Endothelial cell (in vitro differentiated cells): ENCODE results near the gene VAC14. TPM values are rescaled to one million over a fixed set of nuclear protein-coding genes. Genes with fewer than 3 reads are reported as not detected.

Experiments
- DNase-seq: peaks from one replicate; pipeline ENCODE4 v3.0.0; 2021; ENCODE audit warnings: low spot score
- H3K27ac Mint-ChIP-seq: one replicate; pipeline ENCODE4 v1.8.0; 2021; ENCODE audit warnings: mixed read lengths, inconsistent platforms; ENCODE audit not compliant: unreplicated experiment
- H3K27me3 Mint-ChIP-seq: one replicate; pipeline ENCODE4 v1.8.0; 2021; ENCODE audit warnings: mild to moderate bottlenecking, moderate library complexity, mixed read lengths, inconsistent platforms; ENCODE audit not compliant: unreplicated experiment
- H3K36me3 Mint-ChIP-seq: one replicate; pipeline ENCODE4 v1.8.0; 2021; ENCODE audit warnings: mild to moderate bottlenecking, low read depth, mixed read lengths, inconsistent platforms; ENCODE audit not compliant: unreplicated experiment
- H3K4me1 Mint-ChIP-seq: one replicate; pipeline ENCODE4 v1.8.0; 2021; ENCODE audit warnings: mild to moderate bottlenecking, mixed read lengths, inconsistent platforms; ENCODE audit not compliant: unreplicated experiment
- H3K4me3 Mint-ChIP-seq: one replicate; pipeline ENCODE4 v1.8.0; 2021; ENCODE audit warnings: mild to moderate bottlenecking, mixed read lengths, inconsistent platforms; ENCODE audit not compliant: unreplicated experiment
- H3K9me3 Mint-ChIP-seq: one replicate; pipeline ENCODE4 v1.8.0; 2021; ENCODE audit warnings: mixed read lengths, inconsistent platforms; ENCODE audit not compliant: unreplicated experiment
- total RNA-seq: library from RNA; stranded (reverse); fragmentation: NEBNext Ultra II Directional; extraction: Animal tissue kit (Norgen Biotek cat#: 25700); gene quantifications from one replicate; pipeline ENCODE4 v1.2.1, GENCODE V29; 2021; ENCODE audit not compliant: unreplicated experiment
- TF ChIP-seq, protein P1 (sequence below): fragments of 200-600 bp; sonication (generic); IDR thresholded peaks from one replicate; pipeline ENCODE4 v1.5.0; 2021; ENCODE audit warnings: antibody characterized with exemption; ENCODE audit not compliant: unreplicated experiment

VAC14 gene
- total RNA-seq, 1 donor from 2014 or later = 35.6 TPM

DNA sequence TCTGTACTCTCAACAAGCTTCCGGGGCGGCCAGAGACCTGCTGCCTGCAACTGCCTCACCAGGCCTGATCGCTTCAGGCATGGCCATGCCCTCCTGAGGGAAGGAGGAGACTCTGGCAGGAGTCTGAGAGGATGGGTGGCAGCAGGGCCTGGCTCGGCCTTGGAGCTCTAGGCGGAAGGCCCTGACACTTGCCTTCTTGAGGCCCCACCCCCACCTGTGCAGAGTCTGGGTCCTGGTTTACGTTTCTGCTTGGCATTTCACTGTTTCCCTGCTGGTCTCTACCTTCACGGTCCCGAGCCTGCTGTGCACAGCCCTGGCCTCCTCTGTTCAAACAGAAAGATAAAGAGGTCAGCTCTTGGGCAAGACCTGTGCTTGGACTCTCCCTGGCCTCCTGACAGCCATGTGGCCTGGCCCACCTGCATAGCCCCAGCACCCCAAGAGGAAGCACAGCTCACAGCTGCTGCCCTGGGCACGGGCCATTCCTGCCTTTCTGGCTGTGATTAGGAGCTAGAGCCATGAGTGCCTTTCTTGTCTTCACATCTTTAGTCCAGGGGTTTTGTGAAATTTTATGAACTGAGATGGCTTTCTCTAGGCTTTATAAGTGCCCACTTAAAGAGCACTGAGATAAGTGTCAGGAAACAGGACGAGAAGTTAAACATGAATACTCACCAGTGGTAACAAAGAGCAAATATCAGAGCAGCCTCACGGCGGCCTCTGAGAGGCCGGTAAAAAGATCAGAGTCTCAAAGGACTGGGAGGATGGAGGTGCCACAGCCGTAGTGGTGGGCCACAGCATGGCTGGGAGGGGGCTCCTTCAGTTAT lies 89.5 kb downstream of the VAC14 start:
- no peak for DNase-seq
- Mint-ChIP-seq H3K4me1 (peaks cover 70% of the 10 kb centered on the region), H3K27ac (peak overlapping the region; percentile 25), H3K27me3 (peaks cover 5% of the 10 kb centered on the region), H3K9me3 (no peaks in the 10 kb centered on the region), H3K36me3 (no peaks in the 10 kb centered on the region), H3K4me3 (no peak overlapping the region)
- TF ChIP-seq, protein P1, sequence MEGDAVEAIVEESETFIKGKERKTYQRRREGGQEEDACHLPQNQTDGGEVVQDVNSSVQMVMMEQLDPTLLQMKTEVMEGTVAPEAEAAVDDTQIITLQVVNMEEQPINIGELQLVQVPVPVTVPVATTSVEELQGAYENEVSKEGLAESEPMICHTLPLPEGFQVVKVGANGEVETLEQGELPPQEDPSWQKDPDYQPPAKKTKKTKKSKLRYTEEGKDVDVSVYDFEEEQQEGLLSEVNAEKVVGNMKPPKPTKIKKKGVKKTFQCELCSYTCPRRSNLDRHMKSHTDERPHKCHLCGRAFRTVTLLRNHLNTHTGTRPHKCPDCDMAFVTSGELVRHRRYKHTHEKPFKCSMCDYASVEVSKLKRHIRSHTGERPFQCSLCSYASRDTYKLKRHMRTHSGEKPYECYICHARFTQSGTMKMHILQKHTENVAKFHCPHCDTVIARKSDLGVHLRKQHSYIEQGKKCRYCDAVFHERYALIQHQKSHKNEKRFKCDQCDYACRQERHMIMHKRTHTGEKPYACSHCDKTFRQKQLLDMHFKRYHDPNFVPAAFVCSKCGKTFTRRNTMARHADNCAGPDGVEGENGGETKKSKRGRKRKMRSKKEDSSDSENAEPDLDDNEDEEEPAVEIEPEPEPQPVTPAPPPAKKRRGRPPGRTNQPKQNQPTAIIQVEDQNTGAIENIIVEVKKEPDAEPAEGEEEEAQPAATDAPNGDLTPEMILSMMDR = no peak

DNA sequence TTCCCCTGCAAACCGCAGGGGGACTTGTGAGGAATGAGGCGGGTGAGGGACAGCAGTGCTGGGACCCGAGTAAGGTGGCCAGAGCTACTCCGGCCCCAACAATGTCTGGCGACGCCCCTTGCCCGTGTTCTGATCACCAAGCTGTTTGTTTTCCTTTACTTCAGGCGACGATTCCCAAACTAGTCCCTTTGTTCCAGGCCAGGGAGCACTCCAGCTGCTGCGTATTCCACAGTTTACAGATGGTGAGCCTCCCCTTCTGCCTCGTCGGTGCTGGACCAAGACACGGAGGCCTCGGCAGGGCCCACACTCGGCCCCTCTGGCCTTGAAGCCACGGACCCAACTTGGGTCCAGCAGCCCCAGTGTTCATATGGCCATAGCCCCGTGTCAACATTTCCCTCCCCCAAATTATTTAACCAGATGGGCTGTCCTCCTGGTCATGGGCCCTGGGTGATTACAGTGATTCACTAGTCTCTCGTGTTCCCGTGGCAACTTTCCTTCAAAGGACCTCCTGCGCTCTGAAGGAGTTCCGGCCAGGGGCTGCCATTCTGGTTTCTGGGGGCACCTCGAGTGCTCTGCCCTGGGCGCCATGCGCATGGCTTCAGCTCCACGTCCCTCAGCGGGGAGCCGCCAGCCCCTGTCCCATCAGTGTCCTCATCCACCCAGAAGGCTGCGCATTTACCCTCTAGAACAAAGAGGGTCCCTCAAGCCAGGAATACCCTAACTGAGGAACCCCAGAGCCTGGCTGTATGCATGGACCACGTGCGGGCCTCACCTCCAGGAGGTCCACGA lies 90.3 kb downstream of the VAC14 start:
- DNase-seq = no peak
- H3K4me3 Mint-ChIP-seq = peak overlapping the region; percentile 29
- H3K27me3 Mint-ChIP-seq = peaks cover 5% of the 10 kb centered on the region
- no peaks in the 10 kb centered on the region for H3K36me3 Mint-ChIP-seq
- H3K4me1 Mint-ChIP-seq = peaks cover 69% of the 10 kb centered on the region
- TF ChIP-seq, protein P1 = no peak
- no peak overlapping the region for H3K27ac Mint-ChIP-seq
- no peaks in the 10 kb centered on the region for H3K9me3 Mint-ChIP-seq

DNA sequence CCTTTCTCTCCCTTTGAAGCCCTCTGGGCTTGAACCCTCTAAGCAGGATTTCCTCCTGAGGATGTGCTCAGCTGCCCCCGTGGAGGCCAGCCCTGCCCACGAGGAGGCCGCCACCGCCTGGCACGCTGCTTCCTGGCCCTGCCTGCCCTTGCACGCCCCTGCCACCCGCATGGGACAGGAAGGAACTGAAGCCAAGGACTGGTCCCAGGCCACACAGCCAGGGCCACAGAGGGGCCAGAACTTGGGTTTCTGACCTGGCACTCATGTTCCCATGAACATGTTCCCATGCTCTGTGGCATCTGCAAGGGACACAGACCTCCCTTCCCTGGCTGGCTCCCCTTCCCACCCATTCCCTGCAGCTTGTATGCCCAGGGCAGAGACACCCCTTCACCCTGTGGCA lies 91.0 kb downstream of the VAC14 start:
- Mint-ChIP-seq H3K27ac (no peak overlapping the region), H3K36me3 (no peaks in the 10 kb centered on the region), H3K9me3 (no peaks in the 10 kb centered on the region), H3K4me3 (no peak overlapping the region), H3K27me3 (peaks cover 5% of the 10 kb centered on the region), H3K4me1 (peaks cover 62% of the 10 kb centered on the region)
- TF ChIP-seq, protein P1 = no peak
- no peak for DNase-seq

DNA sequence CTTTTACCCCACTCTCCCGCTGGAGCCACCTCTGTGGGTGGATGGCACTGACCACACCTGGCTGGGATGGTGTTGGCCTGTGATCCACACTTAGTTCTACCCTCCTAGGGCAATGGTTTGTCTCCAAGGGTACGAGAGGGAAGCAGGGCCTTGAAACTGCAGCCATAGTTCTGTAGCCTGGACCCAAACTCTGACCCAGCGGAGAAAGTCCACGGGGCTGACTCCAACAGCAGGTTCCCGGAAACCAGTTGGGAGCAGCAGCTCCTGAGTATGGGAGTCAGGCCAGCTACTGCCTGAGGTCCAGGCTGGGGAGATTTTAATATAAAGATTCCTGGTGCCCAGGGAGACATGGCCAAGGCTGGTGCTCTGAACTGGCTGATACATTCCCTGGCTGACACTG lies 91.5 kb downstream of the VAC14 start:
- no peak overlapping the region for H3K4me3 Mint-ChIP-seq
- H3K27me3 Mint-ChIP-seq = peaks cover 5% of the 10 kb centered on the region
- H3K27ac Mint-ChIP-seq = no peak overlapping the region
- peaks cover 57% of the 10 kb centered on the region for H3K4me1 Mint-ChIP-seq
- TF ChIP-seq, protein P1 = no peak
- no peaks in the 10 kb centered on the region for H3K36me3 Mint-ChIP-seq
- no peak for DNase-seq
- H3K9me3 Mint-ChIP-seq = no peaks in the 10 kb centered on the region
